CD4-positive, alpha-beta memory T cell (primary cell): ENCODE results near the gene PFDN6. TPM values are rescaled to one million over a fixed set of nuclear protein-coding genes. Genes with fewer than 3 reads are reported as not detected.

Source experiments
- CTCF ChIA-PET: fragments of 350-600 bp; sonication (Branson Sonifier 250); formaldehyde crosslinking; loops from one replicate; lab custom pipeline; 2021; ENCODE audit warnings: inconsistent platforms; ENCODE audit not compliant: partially characterized antibody; lab: Charles Lee
- POLR2A ChIA-PET: fragments of 350-600 bp; sonication (Branson Sonifier 250); formaldehyde crosslinking; loops from one replicate; lab custom pipeline; 2021; ENCODE audit not compliant: partially characterized antibody; lab: Charles Lee
- DNase-seq, 5 donors: peaks; one replicate each; pipeline versions ENCODE4 v3.0.0 to v3.0.0-alpha.2; 2020 to 2022; ENCODE audit warnings: mixed read lengths in 1 of 5
- H3K27ac ChIP-seq: one replicate; pipeline ENCODE4 v1.7.0; 2013; ENCODE audit warnings: low read depth, low read length
- H3K27me3 ChIP-seq: 2 replicates; pipeline ENCODE4 v1.7.0; 2013; ENCODE audit warnings: mild to moderate bottlenecking, low read length, moderate library complexity; ENCODE audit not compliant: insufficient read depth
- H3K36me3 ChIP-seq: 2 replicates; pipeline ENCODE4 v1.7.0; 2013; ENCODE audit warnings: mild to moderate bottlenecking, low read length, moderate library complexity; ENCODE audit not compliant: insufficient read depth
- H3K4me1 ChIP-seq: 2 replicates; pipeline ENCODE4 v1.7.0; 2013; ENCODE audit warnings: mild to moderate bottlenecking, low read length, moderate library complexity; ENCODE audit not compliant: insufficient read depth
- H3K4me3 ChIP-seq, 2 donors: one replicate each; pipeline ENCODE4 v1.7.0; 2013; ENCODE audit warnings: low read length in 2 of 2, mild to moderate bottlenecking in 1 of 2
- H3K9me3 ChIP-seq, 2 donors: one replicate each; pipeline ENCODE4 v1.7.0; 2013; ENCODE audit warnings: low read length in 2 of 2, control low read depth in 1 of 2; ENCODE audit not compliant: control insufficient read depth in 1 of 2
- H3K27ac Mint-ChIP-seq, 7 donors: one replicate each; pipeline ENCODE4 v1.8.0; 2020 to 2021; ENCODE audit warnings: mixed read lengths in 7 of 7, mild to moderate bottlenecking in 6 of 7, inconsistent platforms in 3 of 7, moderate library complexity in 3 of 7
- H3K27me3 Mint-ChIP-seq, 2 donors: one replicate each; pipeline ENCODE4 v1.8.0; 2020 to 2021; ENCODE audit warnings: mixed read lengths in 2 of 2
- H3K36me3 Mint-ChIP-seq, 2 donors: one replicate each; pipeline ENCODE4 v1.8.0; 2020 to 2021; ENCODE audit warnings: mixed read lengths in 2 of 2, inconsistent platforms in 1 of 2, mild to moderate bottlenecking in 1 of 2
- H3K4me1 Mint-ChIP-seq, 4 donors: one replicate each; pipeline ENCODE4 v1.8.0; 2020 to 2021; ENCODE audit warnings: mixed read lengths in 4 of 4, mild to moderate bottlenecking in 1 of 4
- H3K4me3 Mint-ChIP-seq, 8 donors: one replicate each; pipeline ENCODE4 v1.8.0; 2020 to 2021; ENCODE audit warnings: mixed read lengths in 8 of 8, mild to moderate bottlenecking in 7 of 8, moderate library complexity in 6 of 8, inconsistent platforms in 3 of 8
- H3K9me3 Mint-ChIP-seq, 8 donors: one replicate each; pipeline ENCODE4 v1.8.0; 2020 to 2021; ENCODE audit warnings: mixed read lengths in 8 of 8, mild to moderate bottlenecking in 5 of 8, inconsistent platforms in 3 of 8, moderate library complexity in 1 of 8
- intact Hi-C: fragments of 100-400 bp; cut with micrococcal nuclease; formaldehyde crosslinking; loops from one replicate; pipeline ENCODE4 v1.15.1; 2023
- polyA plus RNA-seq, 2 donors: library from polyadenylated mRNA; unstranded; fragments of 300-500 nt; fragmentation: Illumina TruSeq; gene quantifications; one replicate each; pipeline ENCODE4 v1.2.3, GENCODE V29; 2021
- total RNA-seq, 2 experiments: library from RNA; stranded (reverse); gene quantifications; one replicate each; pipeline ENCODE4 v1.2.3, GENCODE V29; 2021

Gene PFDN6
- total and polyA plus RNA-seq, 4 experiments from 2014 or later, result 33.1 to 45.5 (median 40.2) TPM

DNA sequence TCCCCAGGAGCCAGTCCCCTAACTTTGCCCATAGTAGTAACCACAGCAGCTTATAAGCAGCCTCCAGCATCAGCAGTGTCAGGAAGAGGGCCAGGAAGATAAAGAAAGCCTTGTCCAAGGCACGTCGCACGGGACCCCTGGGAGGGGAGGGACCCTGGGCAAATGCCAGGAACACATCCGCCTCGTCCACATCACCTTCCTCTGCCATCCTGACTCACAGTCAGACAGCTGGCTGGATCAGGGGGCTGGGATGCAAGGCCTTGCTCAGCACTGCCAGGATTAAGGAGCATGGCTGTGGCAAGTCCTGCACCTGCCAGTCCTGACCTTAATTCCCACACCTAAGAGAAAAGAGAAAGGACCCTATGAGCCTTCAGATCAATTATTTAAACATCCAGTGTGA is 39.7 kb downstream of the PFDN6 start:
- H3K27ac ChIP-seq, result no peak overlapping the region
- peaks cover 3 to 11% (median 3%) of the 10 kb centered on the region in 4 donors for H3K4me1 Mint-ChIP-seq
- CTCF ChIA-PET, result no interaction called here

DNA sequence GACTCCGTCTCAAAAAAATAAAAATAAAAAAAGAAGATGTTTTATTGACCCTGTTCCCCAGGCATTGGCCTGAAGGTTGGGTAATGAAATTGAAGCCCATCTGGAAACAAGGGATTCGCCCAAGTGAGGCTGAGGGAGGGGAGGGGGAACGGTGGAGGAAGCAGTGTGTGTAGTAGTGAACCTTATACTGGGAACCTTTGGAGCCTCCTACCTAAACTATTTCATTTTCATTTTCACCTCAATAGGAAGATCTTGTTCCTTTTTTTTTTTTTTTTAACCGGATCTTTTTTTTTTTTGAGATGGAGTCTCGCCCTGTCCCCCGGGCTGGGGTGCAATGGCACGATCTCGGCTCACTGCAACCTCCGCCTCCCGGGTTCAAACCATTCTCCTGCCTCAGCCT is 41.3 kb downstream of the PFDN6 start:
- Histone ChIP-seq H3K4me1 (no peaks in the 10 kb centered on the region), H3K27me3 (no peaks in the 10 kb centered on the region), H3K27ac (no peak overlapping the region), H3K4me3 (no peak overlapping the region), H3K9me3 (no peaks in the 10 kb centered on the region), H3K36me3 (no peaks in the 10 kb centered on the region)
- no peak overlapping the region for H3K4me3 Mint-ChIP-seq
- H3K27me3 Mint-ChIP-seq, result no peaks in the 10 kb centered on the region
- peaks cover 0 to 2% (median 0%) of the 10 kb centered on the region in 8 donors for H3K9me3 Mint-ChIP-seq
- intact Hi-C loops, result no loop called here
- no peak overlapping the region for H3K27ac Mint-ChIP-seq
- peaks cover 4 to 11% (median 6%) of the 10 kb centered on the region in 4 donors for H3K4me1 Mint-ChIP-seq
- POLR2A ChIA-PET, result no interaction called here
- no peaks in the 10 kb centered on the region for H3K36me3 Mint-ChIP-seq
- DNase-seq, result no peak
- CTCF ChIA-PET, result interaction anchor here (1.1 kb wide), 1 partner anchor 54 kb away, joined by 3 read pairs; the partner anchor contains the start of gene B3GALT4

More for the DNA sequence above, 39.7 kb downstream of the PFDN6 start:
- peak overlapping the region in 2 of 7 donors; percentile 30 to 48 for H3K27ac Mint-ChIP-seq
- Histone ChIP-seq H3K9me3 (no peaks in the 10 kb centered on the region), H3K27me3 (no peaks in the 10 kb centered on the region), H3K4me1 (peaks cover 4% of the 10 kb centered on the region), H3K4me3 (no peak overlapping the region), H3K36me3 (no peaks in the 10 kb centered on the region)
- H3K36me3 Mint-ChIP-seq, result no peaks in the 10 kb centered on the region
- DNase-seq, result no peak
- POLR2A ChIA-PET, result interaction anchor here (0.9 to 1.2 kb wide), 2 partner anchors 15 to 16 kb away, joined by 6 read pairs; no protein-coding TSS in a partner anchor
- intact Hi-C loops, result no loop called here
- H3K9me3 Mint-ChIP-seq, result no peaks in the 10 kb centered on the region
- H3K27me3 Mint-ChIP-seq, result no peaks in the 10 kb centered on the region
- H3K4me3 Mint-ChIP-seq, result no peak overlapping the region

DNA sequence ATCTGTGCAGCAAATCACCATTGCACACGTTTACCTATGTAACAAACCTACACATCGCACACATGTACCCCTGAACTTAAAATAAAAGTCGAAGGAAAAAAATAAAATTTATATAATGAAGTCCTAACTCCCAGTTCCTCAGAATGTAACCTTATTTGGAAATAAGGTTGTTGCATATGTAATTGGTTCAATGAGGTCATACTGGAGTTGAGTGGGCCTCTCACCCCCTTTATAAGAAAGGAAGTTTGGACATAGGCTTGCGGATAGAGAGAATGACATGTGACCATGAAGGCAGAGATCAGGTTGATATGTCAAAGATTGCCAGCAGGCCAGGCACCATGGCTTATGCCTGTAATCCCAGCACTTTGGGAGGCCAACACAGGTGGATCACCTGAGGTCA is 44.3 kb downstream of the PFDN6 start:
- Histone ChIP-seq H3K4me3 (no peak overlapping the region), H3K27me3 (no peaks in the 10 kb centered on the region), H3K4me1 (no peaks in the 10 kb centered on the region), H3K27ac (no peak overlapping the region), H3K36me3 (no peaks in the 10 kb centered on the region), H3K9me3 (no peaks in the 10 kb centered on the region)
- ChIA-PET POLR2A (interaction anchor here (0.6 to 0.9 kb wide), 3 partner anchors 10 to 237 kb away, joined by 3 to 5 read pairs (median 3); partner anchors contain the start of gene ZBTB22), CTCF (no interaction called here)
- H3K4me3 Mint-ChIP-seq, result no peak overlapping the region
- peak overlapping the region in 1 of 7 donors; percentile 29 for H3K27ac Mint-ChIP-seq
- H3K36me3 Mint-ChIP-seq, result no peaks in the 10 kb centered on the region
- peaks cover 0 to 2% (median 0%) of the 10 kb centered on the region in 8 donors for H3K9me3 Mint-ChIP-seq
- no peaks in the 10 kb centered on the region for H3K27me3 Mint-ChIP-seq
- DNase-seq, result no peak
- H3K4me1 Mint-ChIP-seq, result peaks cover 4 to 11% (median 6%) of the 10 kb centered on the region in 4 donors
- intact Hi-C loops, result no loop called here

DNA sequence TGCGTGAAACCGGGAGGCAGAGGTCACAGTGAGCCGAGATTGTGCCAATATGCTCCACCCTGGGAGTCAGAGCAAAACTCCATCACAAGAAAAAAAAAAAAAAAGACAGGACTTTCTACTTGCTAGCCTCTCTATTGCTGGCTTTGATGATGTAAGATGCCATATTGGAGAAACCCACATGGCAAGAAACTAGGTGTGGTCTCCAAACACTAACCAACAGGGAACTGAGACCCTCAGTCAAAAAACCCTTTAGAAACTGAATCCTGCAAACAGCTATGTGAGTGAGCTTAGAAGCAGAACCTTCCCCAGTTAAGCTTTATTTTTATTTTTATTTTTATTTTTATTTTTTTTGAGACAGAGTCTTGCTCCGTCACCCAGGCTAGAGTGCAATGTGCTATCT is 46.5 kb downstream of the PFDN6 start:
- CTCF ChIA-PET, result interaction anchor here (0.7 to 1.8 kb wide), 4 partner anchors 8 to 272 kb away, joined by 3 to 5 read pairs (median 4); no protein-coding TSS in a partner anchor
- peaks cover 6 to 14% (median 11%) of the 10 kb centered on the region in 4 donors for H3K4me1 Mint-ChIP-seq

DNA sequence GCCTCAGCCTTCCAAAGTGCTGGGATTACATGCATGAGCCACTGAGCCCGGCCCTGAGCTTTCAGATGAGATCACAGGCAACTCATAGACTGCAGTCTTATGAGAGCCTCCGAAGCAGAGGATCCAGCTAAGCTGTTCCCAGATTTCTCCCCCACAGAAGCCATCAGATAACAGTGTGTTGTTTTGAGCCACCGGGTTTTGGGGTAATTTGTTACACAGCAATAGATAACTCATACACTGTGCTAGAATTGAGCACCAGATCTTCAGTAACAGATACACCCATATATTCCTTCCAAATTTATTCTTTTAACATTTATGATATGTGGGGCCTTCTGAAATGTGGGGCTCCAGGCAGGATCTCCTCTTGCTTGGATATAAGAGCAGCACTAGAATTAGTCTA is 47.1 kb downstream of the PFDN6 start:
- no peak overlapping the region for H3K4me3 ChIP-seq
- POLR2A ChIA-PET, result interaction anchor here (0.8 to 1.1 kb wide), 3 partner anchors 9 to 19 kb away, joined by 3 to 4 read pairs (median 3); partner anchors contain the start of gene ZBTB22
- no peaks in the 10 kb centered on the region for H3K36me3 ChIP-seq
- H3K9me3 ChIP-seq, result no peaks in the 10 kb centered on the region
- Mint-ChIP-seq H3K36me3 (no peaks in the 10 kb centered on the region), H3K9me3 (peaks cover 0 to 2% (median 0%) of the 10 kb centered on the region in 8 donors), H3K27me3 (no peaks in the 10 kb centered on the region), H3K4me3 (no peak overlapping the region), H3K4me1 (peaks cover 6 to 14% (median 11%) of the 10 kb centered on the region in 4 donors), H3K27ac (no peak overlapping the region)
- DNase-seq, result no peak
- no peak overlapping the region for H3K27ac ChIP-seq
- H3K4me1 ChIP-seq, result no peaks in the 10 kb centered on the region
- intact Hi-C loops, result no loop called here
- CTCF ChIA-PET, result no interaction called here
- no peaks in the 10 kb centered on the region for H3K27me3 ChIP-seq

More for the DNA sequence above, 46.5 kb downstream of the PFDN6 start:
- no peak for DNase-seq
- Mint-ChIP-seq H3K9me3 (peaks cover 0 to 2% (median 0%) of the 10 kb centered on the region in 8 donors), H3K36me3 (no peaks in the 10 kb centered on the region), H3K27me3 (no peaks in the 10 kb centered on the region), H3K27ac (no peak overlapping the region), H3K4me3 (no peak overlapping the region)
- intact Hi-C loops, result no loop called here
- Histone ChIP-seq H3K4me3 (no peak overlapping the region), H3K27ac (no peak overlapping the region), H3K27me3 (no peaks in the 10 kb centered on the region), H3K36me3 (no peaks in the 10 kb centered on the region), H3K9me3 (no peaks in the 10 kb centered on the region), H3K4me1 (no peaks in the 10 kb centered on the region)
- POLR2A ChIA-PET, result interaction anchor here (0.8 to 0.9 kb wide), 2 partner anchors 9 to 18 kb away, joined by 3 read pairs; partner anchors contain the start of gene ZBTB22

DNA sequence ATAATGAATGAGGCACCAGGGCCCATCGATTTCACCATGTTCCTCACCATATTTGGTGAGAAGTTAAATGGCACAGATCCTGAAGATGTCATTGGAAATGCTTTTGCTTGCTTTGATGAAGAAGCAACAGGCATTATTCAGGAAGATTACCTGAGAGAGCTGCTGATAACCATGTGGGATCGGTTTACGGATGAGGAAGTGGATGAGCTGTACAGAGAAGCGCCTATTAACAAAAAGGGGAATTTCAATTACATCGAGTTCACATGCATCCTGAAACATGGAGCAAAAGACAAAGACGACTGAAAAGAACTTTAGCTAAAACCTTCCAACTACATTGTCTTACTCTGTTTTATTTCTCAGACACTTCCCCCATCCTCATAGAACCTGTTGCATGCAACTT is 49.8 kb downstream of the PFDN6 start:
- no peaks in the 10 kb centered on the region for H3K27me3 Mint-ChIP-seq
- H3K27me3 ChIP-seq, result no peaks in the 10 kb centered on the region
- H3K9me3 Mint-ChIP-seq, result peaks cover 0 to 6% (median 0%) of the 10 kb centered on the region in 8 donors
- peaks cover 14 to 28% (median 19%) of the 10 kb centered on the region in 4 donors for H3K4me1 Mint-ChIP-seq
- no peaks in the 10 kb centered on the region for H3K36me3 ChIP-seq
- no peak overlapping the region for H3K4me3 Mint-ChIP-seq
- H3K36me3 Mint-ChIP-seq, result no peaks in the 10 kb centered on the region
- no peaks in the 10 kb centered on the region for H3K9me3 ChIP-seq
- H3K27ac Mint-ChIP-seq, result peak overlapping the region in 2 of 7 donors; percentile 30 to 59
- POLR2A ChIA-PET, result no interaction called here
- DNase-seq, result no peak
- peaks cover 25% of the 10 kb centered on the region for H3K4me1 ChIP-seq
- no peak overlapping the region for H3K27ac ChIP-seq
- intact Hi-C loops, result no loop called here
- CTCF ChIA-PET, result no interaction called here
- H3K4me3 ChIP-seq, result no peak overlapping the region
